ENCODE results near the gene FRMD4A.

- no peak for TF ChIP-seq CTCF (IDR thresholded peaks at IDR 0.05)
- no peak for TF ChIP-seq EP300 (IDR thresholded peaks at IDR 0.05)
- no peak for TF ChIP-seq POLR2A (IDR thresholded peaks at IDR 0.05)
These were observed 508.2 kb downstream of the FRMD4A start for GRCh38 chr10:13822490-13822889.
